ENCODE data around the gene DNAH17. TPM values are rescaled to one million over a fixed set of nuclear protein-coding genes. Genes with fewer than 3 reads are reported as not detected.

DNAH17 gene
- total RNA-seq, 2 donors from 2014 or later, result 0.76 to 1.0 TPM

GRCh38 chr17:78426293-78426879 is 150.8 kb downstream of the DNAH17 start:
- H3K4me3 Mint-ChIP-seq, result no peak overlapping the region
- H3K27ac Mint-ChIP-seq, result no peak overlapping the region
- peaks cover 8 to 27% of the 10 kb centered on the region in 2 donors for H3K36me3 Mint-ChIP-seq (ENCODE audit: insufficient read depth in 2 of 2)
- DNase-seq, result no peak
- no peaks in the 10 kb centered on the region for H3K27me3 Mint-ChIP-seq (ENCODE audit: low read depth)
- H3K4me1 Mint-ChIP-seq (ENCODE audit: low read depth), result peaks cover 10% of the 10 kb centered on the region
- ATAC-seq (replicated peaks in 1 of 2), result no peak
- no peaks in the 10 kb centered on the region for H3K9me3 Mint-ChIP-seq

GRCh38 chr17:78425429-78425828 is 151.8 kb downstream of the DNAH17 start:
- ATAC-seq (replicated peaks in 1 of 2), result no peak
- no peak for DNase-seq
- peaks cover 20% of the 10 kb centered on the region for H3K4me1 Mint-ChIP-seq (ENCODE audit: low read depth)
- H3K9me3 Mint-ChIP-seq, result no peaks in the 10 kb centered on the region
- H3K4me3 Mint-ChIP-seq, result no peak overlapping the region
- no peak overlapping the region for H3K27ac Mint-ChIP-seq
- peaks cover 10 to 33% of the 10 kb centered on the region in 2 donors for H3K36me3 Mint-ChIP-seq (ENCODE audit: insufficient read depth in 2 of 2)
- H3K27me3 Mint-ChIP-seq (ENCODE audit: low read depth), result no peaks in the 10 kb centered on the region

GRCh38 chr17:78423961-78424675 is 153.1 kb downstream of the DNAH17 start:
- ATAC-seq (replicated peaks in 1 of 2), result no peak
- no peak for DNase-seq
- Mint-ChIP-seq H3K27me3 (ENCODE audit: low read depth) (no peaks in the 10 kb centered on the region), H3K4me1 (ENCODE audit: low read depth) (peaks cover 33% of the 10 kb centered on the region), H3K4me3 (no peak overlapping the region), H3K9me3 (no peaks in the 10 kb centered on the region), H3K27ac (peak overlapping the region; percentile 68), H3K36me3 (ENCODE audit: insufficient read depth in 2 of 2) (peaks cover 9 to 32% of the 10 kb centered on the region in 2 donors)

DNA sequence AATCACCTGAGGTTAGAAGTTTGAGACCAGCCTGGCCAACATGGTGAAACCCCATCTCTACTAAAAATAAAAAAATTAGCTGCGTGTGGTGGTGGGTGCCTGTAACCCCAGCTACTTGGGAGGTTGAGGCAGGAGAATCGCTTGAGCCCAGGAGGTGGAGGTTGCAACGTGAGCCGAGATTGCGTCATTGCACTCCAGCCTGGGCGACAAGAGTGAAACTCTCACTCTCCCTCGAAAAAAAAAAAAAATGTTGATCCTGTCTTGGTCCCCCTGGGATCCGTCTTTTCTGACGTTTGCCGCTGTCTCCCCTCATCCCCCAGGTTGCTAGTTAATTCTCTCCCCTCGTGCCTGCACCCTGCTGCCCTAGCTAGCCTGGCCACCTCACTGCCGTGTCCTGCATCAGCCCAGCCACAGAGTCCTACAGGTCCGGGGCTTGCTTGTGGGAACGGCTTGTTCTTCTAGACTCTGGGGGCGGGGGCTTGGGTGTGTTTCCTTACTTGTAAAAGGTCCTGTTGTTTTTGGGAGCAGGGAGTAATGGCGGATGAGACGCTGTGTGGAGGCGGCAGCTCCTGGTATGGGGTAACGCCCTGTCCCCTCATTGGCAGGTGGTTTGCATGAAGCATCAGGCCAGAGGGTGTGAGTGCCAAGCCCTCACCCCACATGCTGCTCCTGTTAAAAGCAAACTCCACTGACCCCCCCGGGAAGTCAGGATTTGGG is 154.2 kb downstream of the DNAH17 start:
- H3K4me3 Mint-ChIP-seq, result no peak overlapping the region
- DNase-seq (no peak), ATAC-seq (replicated peaks in 1 of 2) (no peak)
- peaks cover 11 to 30% of the 10 kb centered on the region in 2 donors for H3K36me3 Mint-ChIP-seq (ENCODE audit: insufficient read depth in 2 of 2)
- H3K9me3 Mint-ChIP-seq, result no peaks in the 10 kb centered on the region
- H3K4me1 Mint-ChIP-seq (ENCODE audit: low read depth), result peaks cover 33% of the 10 kb centered on the region
- H3K27me3 Mint-ChIP-seq (ENCODE audit: low read depth), result no peaks in the 10 kb centered on the region
- H3K27ac Mint-ChIP-seq, result no peak overlapping the region

DNA sequence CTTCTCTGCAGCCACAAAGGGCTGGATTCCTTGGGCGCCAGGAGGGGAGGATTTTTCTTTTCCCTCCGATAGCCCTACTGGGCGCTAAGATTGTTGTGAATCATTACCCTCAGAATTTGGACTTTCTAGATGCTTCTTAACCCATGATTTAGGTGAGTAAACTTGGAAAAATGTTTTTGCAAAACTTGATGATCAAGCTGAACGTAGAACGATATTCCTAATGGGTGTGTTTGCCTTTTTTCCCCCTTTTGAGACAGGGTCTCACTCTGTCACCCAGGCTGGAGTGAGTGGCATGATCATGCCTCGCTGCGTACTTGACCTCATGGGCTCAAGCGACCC is 155.0 kb downstream of the DNAH17 start:
- ATAC-seq (replicated peaks in 1 of 2), result no peak
- H3K27me3 Mint-ChIP-seq (ENCODE audit: low read depth), result no peaks in the 10 kb centered on the region
- no peaks in the 10 kb centered on the region for H3K9me3 Mint-ChIP-seq
- no peak for DNase-seq
- H3K4me3 Mint-ChIP-seq, result no peak overlapping the region
- peaks cover 12 to 29% of the 10 kb centered on the region in 2 donors for H3K36me3 Mint-ChIP-seq (ENCODE audit: insufficient read depth in 2 of 2)
- no peak overlapping the region for H3K27ac Mint-ChIP-seq
- H3K4me1 Mint-ChIP-seq (ENCODE audit: low read depth), result peaks cover 38% of the 10 kb centered on the region

GRCh38 chr17:78421534-78422266 is 155.5 kb downstream of the DNAH17 start:
- no peaks in the 10 kb centered on the region for H3K27me3 Mint-ChIP-seq (ENCODE audit: low read depth)
- ATAC-seq (replicated peaks in 1 of 2), result peak; percentile 81 to 84
- peaks cover 11 to 27% of the 10 kb centered on the region in 2 donors for H3K36me3 Mint-ChIP-seq (ENCODE audit: insufficient read depth in 2 of 2)
- H3K4me1 Mint-ChIP-seq (ENCODE audit: low read depth), result peaks cover 43% of the 10 kb centered on the region
- DNase-seq, result peak; percentile 77 to 84
- peak overlapping the region; percentile 71 for H3K27ac Mint-ChIP-seq
- H3K4me3 Mint-ChIP-seq, result peak overlapping the region in 1 of 2 donors; percentile 29
- no peaks in the 10 kb centered on the region for H3K9me3 Mint-ChIP-seq

GRCh38 chr17:78421084-78421533 is 156.1 kb downstream of the DNAH17 start:
- DNase-seq (no peak), ATAC-seq (replicated peaks in 1 of 2) (no peak)
- H3K27ac Mint-ChIP-seq, result peak overlapping the region; percentile 71
- H3K27me3 Mint-ChIP-seq (ENCODE audit: low read depth), result no peaks in the 10 kb centered on the region
- H3K9me3 Mint-ChIP-seq, result no peaks in the 10 kb centered on the region
- H3K4me3 Mint-ChIP-seq, result no peak overlapping the region
- H3K4me1 Mint-ChIP-seq (ENCODE audit: low read depth), result peaks cover 49% of the 10 kb centered on the region
- peaks cover 15 to 28% of the 10 kb centered on the region in 2 donors for H3K36me3 Mint-ChIP-seq (ENCODE audit: insufficient read depth in 2 of 2)

- no peaks in the 10 kb centered on the region for H3K27me3 Mint-ChIP-seq (ENCODE audit: low read depth)
- DNase-seq (no peak), ATAC-seq (replicated peaks in 1 of 2) (no peak)
- peaks cover 56% of the 10 kb centered on the region for H3K4me1 Mint-ChIP-seq (ENCODE audit: low read depth)
- no peaks in the 10 kb centered on the region for H3K9me3 Mint-ChIP-seq
- peaks cover 15 to 26% of the 10 kb centered on the region in 2 donors for H3K36me3 Mint-ChIP-seq (ENCODE audit: insufficient read depth in 2 of 2)
- H3K27ac Mint-ChIP-seq, result peak overlapping the region; percentile 40
- no peak overlapping the region for H3K4me3 Mint-ChIP-seq
Observed at GRCh38 chr17:78419970-78420815, 157.0 kb downstream of the DNAH17 start.

DNA sequence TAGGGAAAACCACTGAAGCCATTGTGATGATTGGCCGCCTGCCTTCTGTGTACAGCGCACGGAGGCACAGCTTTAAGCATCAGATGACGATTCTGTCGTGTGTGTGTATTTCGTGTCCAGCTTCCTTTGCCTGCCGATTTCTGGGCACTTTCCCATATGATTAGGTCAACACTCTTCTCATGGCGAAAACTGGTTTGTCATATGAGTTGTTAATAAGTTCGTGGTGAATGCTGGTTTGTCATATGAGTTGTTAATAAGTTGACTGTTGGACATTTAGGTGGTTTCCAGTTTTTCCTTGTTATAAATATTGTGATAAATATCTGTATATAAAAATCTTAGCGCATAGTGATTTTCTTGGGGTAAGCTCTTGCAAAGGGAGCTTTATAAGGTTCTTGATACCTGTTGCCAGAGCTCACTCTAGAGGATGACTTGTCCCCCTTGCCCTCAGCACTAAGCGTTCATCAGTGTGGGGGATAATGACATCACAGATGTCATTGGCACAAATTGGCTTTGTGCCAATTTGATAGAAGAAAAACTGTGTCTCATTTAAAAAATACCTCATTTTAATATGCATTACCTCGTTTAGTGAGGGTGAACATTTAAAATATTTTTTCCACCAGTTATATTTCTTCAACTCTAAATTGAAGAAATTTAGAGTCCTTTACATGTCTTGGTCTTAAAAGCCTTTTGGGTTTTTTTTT is 158.7 kb downstream of the DNAH17 start:
- ATAC-seq (replicated peaks in 1 of 2) (no peak), DNase-seq (no peak)
- H3K36me3 Mint-ChIP-seq (ENCODE audit: insufficient read depth in 2 of 2), result peaks cover 15 to 25% of the 10 kb centered on the region in 2 donors
- H3K27me3 Mint-ChIP-seq (ENCODE audit: low read depth), result no peaks in the 10 kb centered on the region
- peaks cover 74% of the 10 kb centered on the region for H3K4me1 Mint-ChIP-seq (ENCODE audit: low read depth)
- H3K27ac Mint-ChIP-seq, result no peak overlapping the region
- no peaks in the 10 kb centered on the region for H3K9me3 Mint-ChIP-seq
- no peak overlapping the region for H3K4me3 Mint-ChIP-seq

GRCh38 chr17:78417531-78417909 is 159.7 kb downstream of the DNAH17 start:
- no peak for DNase-seq
- Mint-ChIP-seq H3K9me3 (no peaks in the 10 kb centered on the region), H3K4me1 (ENCODE audit: low read depth) (peaks cover 83% of the 10 kb centered on the region), H3K4me3 (no peak overlapping the region), H3K27ac (peak overlapping the region; percentile 80), H3K36me3 (ENCODE audit: insufficient read depth in 2 of 2) (peaks cover 15 to 25% of the 10 kb centered on the region in 2 donors), H3K27me3 (ENCODE audit: low read depth) (no peaks in the 10 kb centered on the region)
- ATAC-seq (replicated peaks in 1 of 2), result no peak

DNA sequence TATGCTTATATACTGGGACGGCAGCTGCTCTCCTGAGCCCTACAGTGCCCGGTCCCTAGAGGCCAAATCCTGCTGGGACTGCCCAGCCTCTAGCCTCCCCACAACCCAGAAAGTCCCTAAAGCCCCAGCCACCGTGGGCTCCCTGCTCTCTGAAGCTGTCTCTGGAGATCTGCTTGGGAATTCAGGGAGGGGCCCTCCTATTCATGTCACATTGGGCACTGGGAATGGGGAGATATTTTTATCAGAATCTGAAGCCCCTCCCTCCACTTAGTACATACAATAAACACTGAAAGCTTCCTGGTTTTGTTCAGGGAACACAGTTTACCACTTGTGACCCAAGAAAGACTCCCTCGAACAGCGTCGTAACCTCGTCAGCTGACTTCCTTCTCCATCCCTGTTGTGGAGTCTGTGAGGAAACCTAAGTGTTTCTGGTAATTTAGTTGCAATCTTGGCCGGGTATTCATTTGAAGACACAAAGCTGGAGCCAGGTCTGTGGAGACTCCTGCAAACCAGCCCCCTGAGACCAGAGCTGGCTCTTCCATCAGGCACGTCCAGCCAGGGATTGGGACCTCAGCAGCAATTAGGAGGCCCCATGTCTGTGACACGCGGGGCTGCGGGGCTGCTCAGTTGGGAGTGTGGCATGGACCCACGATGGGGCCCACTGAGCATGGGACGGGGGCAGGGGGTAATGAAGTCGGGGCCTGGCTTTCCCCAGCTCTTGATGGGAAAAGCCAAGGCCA is 160.2 kb downstream of the DNAH17 start:
- Mint-ChIP-seq H3K4me3 (peak overlapping the region in 1 of 2 donors; percentile 60), H3K36me3 (ENCODE audit: insufficient read depth in 2 of 2) (peaks cover 15 to 24% of the 10 kb centered on the region in 2 donors), H3K27me3 (ENCODE audit: low read depth) (no peaks in the 10 kb centered on the region), H3K9me3 (no peaks in the 10 kb centered on the region), H3K27ac (peak overlapping the region; percentile 80), H3K4me1 (ENCODE audit: low read depth) (peaks cover 84% of the 10 kb centered on the region)
- DNase-seq (no peak), ATAC-seq (replicated peaks in 1 of 2) (no peak)

Data from activated T-cell treated with anti-CD3 and anti-CD28 coated beads, Interleukin-2, amount 50 U/mL, for 72 hours (primary cell).